SU-DHL-6 (cell line): ENCODE measurements around the gene FGFRL1.

Experiments used
- EZH2phosphoT487 ChIP-seq: fragments of 200-600 bp; sonication (generic), shearing (Covaris generic); conservative IDR thresholded peaks from 2 replicates; pipeline ENCODE4 v1.6.1; 2018; ENCODE audit warnings: mild to moderate bottlenecking, antibody characterized with exemption, low read length, moderate library complexity, mixed read lengths
- TF ChIP-seq, protein P1 (sequence below): fragments of 200-600 bp; sonication (generic); IDR thresholded peaks from one replicate; pipeline ENCODE4 v1.5.1; 2017; ENCODE audit warnings: antibody characterized with exemption, mild to moderate bottlenecking, low read length, moderate library complexity; ENCODE audit not compliant: insufficient read depth, poor library complexity, severe bottlenecking

GRCh38 chr4:1000686-1001260 lies 10.7 kb upstream of the FGFRL1 start:
- TF ChIP-seq, protein P1, sequence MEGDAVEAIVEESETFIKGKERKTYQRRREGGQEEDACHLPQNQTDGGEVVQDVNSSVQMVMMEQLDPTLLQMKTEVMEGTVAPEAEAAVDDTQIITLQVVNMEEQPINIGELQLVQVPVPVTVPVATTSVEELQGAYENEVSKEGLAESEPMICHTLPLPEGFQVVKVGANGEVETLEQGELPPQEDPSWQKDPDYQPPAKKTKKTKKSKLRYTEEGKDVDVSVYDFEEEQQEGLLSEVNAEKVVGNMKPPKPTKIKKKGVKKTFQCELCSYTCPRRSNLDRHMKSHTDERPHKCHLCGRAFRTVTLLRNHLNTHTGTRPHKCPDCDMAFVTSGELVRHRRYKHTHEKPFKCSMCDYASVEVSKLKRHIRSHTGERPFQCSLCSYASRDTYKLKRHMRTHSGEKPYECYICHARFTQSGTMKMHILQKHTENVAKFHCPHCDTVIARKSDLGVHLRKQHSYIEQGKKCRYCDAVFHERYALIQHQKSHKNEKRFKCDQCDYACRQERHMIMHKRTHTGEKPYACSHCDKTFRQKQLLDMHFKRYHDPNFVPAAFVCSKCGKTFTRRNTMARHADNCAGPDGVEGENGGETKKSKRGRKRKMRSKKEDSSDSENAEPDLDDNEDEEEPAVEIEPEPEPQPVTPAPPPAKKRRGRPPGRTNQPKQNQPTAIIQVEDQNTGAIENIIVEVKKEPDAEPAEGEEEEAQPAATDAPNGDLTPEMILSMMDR: no peak
- no peak for TF ChIP-seq EZH2phosphoT487
